ENCODE data around the gene PRRT4.

DNA sequence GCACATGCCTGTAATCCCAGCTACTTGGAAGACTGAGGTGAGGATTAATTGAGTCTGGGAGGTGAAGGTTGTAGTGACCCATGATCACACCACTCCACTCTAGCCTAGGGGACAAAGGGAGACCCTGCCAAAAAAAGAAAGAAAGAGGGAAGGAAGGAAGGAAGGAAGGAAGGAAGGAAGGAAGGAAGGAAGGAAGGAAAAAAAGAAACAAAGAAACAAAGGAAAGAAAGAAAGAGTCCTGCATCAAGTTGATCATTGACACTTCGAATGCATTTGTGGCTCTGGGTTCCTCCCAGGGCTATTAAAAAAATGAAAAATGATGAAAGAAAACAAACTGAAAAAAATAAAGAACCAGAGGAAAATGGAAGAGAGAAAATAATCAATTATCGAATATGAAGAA, 3.9 kb upstream of the PRRT4 start:
- TF ChIP-seq, protein P1, sequence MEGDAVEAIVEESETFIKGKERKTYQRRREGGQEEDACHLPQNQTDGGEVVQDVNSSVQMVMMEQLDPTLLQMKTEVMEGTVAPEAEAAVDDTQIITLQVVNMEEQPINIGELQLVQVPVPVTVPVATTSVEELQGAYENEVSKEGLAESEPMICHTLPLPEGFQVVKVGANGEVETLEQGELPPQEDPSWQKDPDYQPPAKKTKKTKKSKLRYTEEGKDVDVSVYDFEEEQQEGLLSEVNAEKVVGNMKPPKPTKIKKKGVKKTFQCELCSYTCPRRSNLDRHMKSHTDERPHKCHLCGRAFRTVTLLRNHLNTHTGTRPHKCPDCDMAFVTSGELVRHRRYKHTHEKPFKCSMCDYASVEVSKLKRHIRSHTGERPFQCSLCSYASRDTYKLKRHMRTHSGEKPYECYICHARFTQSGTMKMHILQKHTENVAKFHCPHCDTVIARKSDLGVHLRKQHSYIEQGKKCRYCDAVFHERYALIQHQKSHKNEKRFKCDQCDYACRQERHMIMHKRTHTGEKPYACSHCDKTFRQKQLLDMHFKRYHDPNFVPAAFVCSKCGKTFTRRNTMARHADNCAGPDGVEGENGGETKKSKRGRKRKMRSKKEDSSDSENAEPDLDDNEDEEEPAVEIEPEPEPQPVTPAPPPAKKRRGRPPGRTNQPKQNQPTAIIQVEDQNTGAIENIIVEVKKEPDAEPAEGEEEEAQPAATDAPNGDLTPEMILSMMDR (conservative IDR thresholded peaks at IDR 0.05 in 1 of 2, IDR thresholded peaks at IDR 0.05 in 1 of 2; ENCODE audit: extremely low read depth in 1 of 2, insufficient read depth in 1 of 2, low read depth in 1 of 2, low read length in 2 of 2): no peak
- no peak for TF ChIP-seq EZH2 (IDR thresholded peaks at IDR 0.05; ENCODE audit: borderline replicate concordance, low read length)
